ENCODE data around the gene AP1S2.

GRCh38 chrX:15822922-15823321, 31.7 kb downstream of the AP1S2 start:
- no peak for TF ChIP-seq CTCF (IDR thresholded peaks at IDR 0.05; ENCODE audit: low read length)
- no peak for TF ChIP-seq EZH2 (IDR thresholded peaks at IDR 0.05; ENCODE audit: borderline replicate concordance, low read length)
